CD4-positive, CD25-positive, alpha-beta regulatory T cell (primary cell): ENCODE data around the gene MAGEA8. TPM values are rescaled to one million over a fixed set of nuclear protein-coding genes. Genes with fewer than 3 reads are reported as not detected.
"Not testable (repeated sequence)": the region's sequence is repeated elsewhere in the genome, so short reads cannot be mapped to it uniquely, and the experiment has no call there.

Experiments used
- ATAC-seq, 2 donors: fragments of 150-1000 bp; cut with Tn5 transposase; one replicate each; pipeline ENCODE4 v1.10.0; 2021; ENCODE audit warnings: low read depth in 2 of 2, moderate number of reproducible peaks in 2 of 2, moderate library complexity in 1 of 2
- DNase-seq, 3 donors: peaks; one replicate each; pipeline versions ENCODE4 v3.0.0 to v3.0.0-alpha.2; 2012 to 2022; ENCODE audit warnings: mixed read lengths in 1 of 3
- H3K27ac ChIP-seq: one replicate; pipeline ENCODE4 v1.7.0; 2013; ENCODE audit warnings: mild to moderate bottlenecking, low read length; ENCODE audit not compliant: insufficient read depth, poor library complexity, severe bottlenecking
- H3K27me3 ChIP-seq: one replicate; pipeline ENCODE4 v1.7.0; 2013; ENCODE audit warnings: low read length; ENCODE audit not compliant: control insufficient read depth, insufficient read depth
- H3K36me3 ChIP-seq: one replicate; pipeline ENCODE4 v1.7.0; 2013; ENCODE audit warnings: mild to moderate bottlenecking, low read length, moderate library complexity; ENCODE audit not compliant: control insufficient read depth, insufficient read depth
- H3K4me1 ChIP-seq: 2 replicates; pipeline ENCODE4 v1.7.0; 2013; ENCODE audit warnings: mild to moderate bottlenecking, low read length; ENCODE audit not compliant: insufficient read depth, control insufficient read depth, poor library complexity, severe bottlenecking
- H3K4me3 ChIP-seq: one replicate; pipeline ENCODE4 v1.7.0; 2013; ENCODE audit warnings: low read depth, mild to moderate bottlenecking, low read length, moderate library complexity
- H3K9me3 ChIP-seq, 2 experiments: 1 replicate in 1 of 2; 2 replicates in 1 of 2; pipeline ENCODE4 v1.7.0; 2013; ENCODE audit warnings: low read length in 2 of 2, mild to moderate bottlenecking in 1 of 2, moderate library complexity in 1 of 2; ENCODE audit not compliant: control insufficient read depth in 2 of 2
- H3K27ac Mint-ChIP-seq, 3 donors: one replicate each; pipeline ENCODE4 v1.8.0; 2020 to 2022; ENCODE audit warnings: mild to moderate bottlenecking in 3 of 3, mixed read lengths in 3 of 3, moderate library complexity in 2 of 3
- H3K27me3 Mint-ChIP-seq: one replicate; pipeline ENCODE4 v1.8.0; 2022; ENCODE audit warnings: mild to moderate bottlenecking, mixed read lengths
- H3K36me3 Mint-ChIP-seq: one replicate; pipeline ENCODE4 v1.8.0; 2020; ENCODE audit warnings: mixed read lengths
- H3K4me1 Mint-ChIP-seq, 4 donors: one replicate each; pipeline ENCODE4 v1.8.0; 2020 to 2022; ENCODE audit warnings: mixed read lengths in 4 of 4, mild to moderate bottlenecking in 1 of 4
- H3K4me3 Mint-ChIP-seq, 4 donors: one replicate each; pipeline ENCODE4 v1.8.0; 2020 to 2022; ENCODE audit warnings: mild to moderate bottlenecking in 4 of 4, mixed read lengths in 4 of 4, moderate library complexity in 3 of 4
- H3K9me3 Mint-ChIP-seq, 7 donors: one replicate each; pipeline ENCODE4 v1.8.0; 2020 to 2022; ENCODE audit warnings: mixed read lengths in 7 of 7, mild to moderate bottlenecking in 3 of 7, moderate library complexity in 2 of 7
- polyA plus RNA-seq, 4 donors: library from polyadenylated mRNA; unstranded; fragments of 300-500 nt; fragmentation: Illumina TruSeq; gene quantifications; one replicate each; pipeline ENCODE4 v1.2.3, GENCODE V29; 2021
- total RNA-seq: library from RNA; stranded (reverse); gene quantifications from one replicate; pipeline ENCODE4 v1.2.3, GENCODE V29; 2022

The MAGEA8 gene
- total and polyA plus RNA-seq, 5 donors from 2014 or later = not detected

DNA sequence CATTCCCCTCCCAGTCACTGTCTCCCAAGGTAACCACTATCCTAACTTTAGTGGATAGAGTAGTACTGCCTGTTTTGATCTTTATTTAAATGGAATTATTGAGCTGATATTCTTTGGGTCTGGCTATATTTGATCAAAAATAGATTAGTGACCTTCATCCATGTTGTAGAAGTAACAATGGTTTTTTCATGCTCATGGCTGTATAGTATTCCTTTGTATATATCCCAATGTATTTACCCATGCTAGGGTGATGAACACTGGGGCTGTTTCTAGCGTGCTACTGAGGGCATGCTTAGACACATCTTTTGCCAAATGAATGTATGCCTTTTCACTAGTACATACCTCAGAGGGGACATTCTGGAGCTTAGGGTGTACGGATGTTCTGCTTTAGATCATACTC lies 10.1 kb upstream of the MAGEA8 start:
- H3K27me3 ChIP-seq = no peaks in the 10 kb centered on the region
- H3K4me1 Mint-ChIP-seq = no peaks in the 10 kb centered on the region
- H3K4me3 Mint-ChIP-seq = no peak overlapping the region

GRCh38 chrX:149871433-149871832 lies 9.6 kb upstream of the MAGEA8 start:
- Mint-ChIP-seq H3K4me1 (no peaks in the 10 kb centered on the region), H3K36me3 (no peaks in the 10 kb centered on the region), H3K27ac (no peak overlapping the region), H3K27me3 (peaks cover 8% of the 10 kb centered on the region), H3K4me3 (no peak overlapping the region), H3K9me3 (peaks cover 0 to 2% (median 0%) of the 10 kb centered on the region in 7 donors)
- ATAC-seq = no peak
- Histone ChIP-seq H3K27me3 (no peaks in the 10 kb centered on the region), H3K36me3 (no peaks in the 10 kb centered on the region), H3K9me3 (no peaks in the 10 kb centered on the region), H3K4me3 (no peak overlapping the region), H3K4me1 (no peaks in the 10 kb centered on the region), H3K27ac (no peak overlapping the region)
- DNase-seq = no peak

More for the DNA sequence above, 10.1 kb upstream of the MAGEA8 start:
- no peaks in the 10 kb centered on the region for H3K36me3 ChIP-seq
- Mint-ChIP-seq H3K27ac (no peak overlapping the region), H3K27me3 (peaks cover 2% of the 10 kb centered on the region), H3K36me3 (no peaks in the 10 kb centered on the region), H3K9me3 (peaks cover 0 to 2% (median 0%) of the 10 kb centered on the region in 7 donors)
- no peaks in the 10 kb centered on the region for H3K9me3 ChIP-seq
- no peak for ATAC-seq
- DNase-seq = no peak
- no peak overlapping the region for H3K4me3 ChIP-seq
- H3K27ac ChIP-seq = no peak overlapping the region
- no peaks in the 10 kb centered on the region for H3K4me1 ChIP-seq

DNA sequence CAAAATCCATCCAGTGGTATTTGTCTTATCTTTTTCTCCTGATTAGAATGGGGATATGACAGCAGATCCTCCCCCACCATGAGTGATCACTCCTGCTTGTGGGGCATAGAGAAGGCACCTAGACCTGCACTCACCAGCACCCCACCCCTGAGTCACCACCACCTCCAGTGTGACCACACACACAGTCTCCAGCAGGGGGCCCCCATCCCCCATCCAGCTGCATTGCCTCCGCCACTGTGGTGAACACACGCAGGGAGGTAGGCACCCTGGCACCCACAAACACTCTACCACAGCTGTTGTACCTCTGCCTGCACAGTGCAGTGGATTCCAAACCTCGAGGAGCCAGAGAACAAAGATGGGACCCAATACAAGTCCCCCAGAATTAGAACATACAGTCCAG lies 9.0 kb upstream of the MAGEA8 start:
- no peak overlapping the region for H3K4me3 ChIP-seq
- no peak overlapping the region for H3K27ac ChIP-seq
- H3K27me3 ChIP-seq = no peaks in the 10 kb centered on the region
- no peaks in the 10 kb centered on the region for H3K4me1 Mint-ChIP-seq
- H3K9me3 ChIP-seq = no peaks in the 10 kb centered on the region
- H3K27ac Mint-ChIP-seq = no peak overlapping the region
- H3K9me3 Mint-ChIP-seq = peaks cover 0 to 1% (median 0%) of the 10 kb centered on the region in 7 donors
- no peak overlapping the region for H3K4me3 Mint-ChIP-seq
- H3K36me3 Mint-ChIP-seq = no peaks in the 10 kb centered on the region
- no peaks in the 10 kb centered on the region for H3K36me3 ChIP-seq
- ATAC-seq = peak; percentile 64 to 67
- H3K27me3 Mint-ChIP-seq = peaks cover 8% of the 10 kb centered on the region
- H3K4me1 ChIP-seq = no peaks in the 10 kb centered on the region
- DNase-seq = peak; percentile 6 to 67 (median 35)

DNA sequence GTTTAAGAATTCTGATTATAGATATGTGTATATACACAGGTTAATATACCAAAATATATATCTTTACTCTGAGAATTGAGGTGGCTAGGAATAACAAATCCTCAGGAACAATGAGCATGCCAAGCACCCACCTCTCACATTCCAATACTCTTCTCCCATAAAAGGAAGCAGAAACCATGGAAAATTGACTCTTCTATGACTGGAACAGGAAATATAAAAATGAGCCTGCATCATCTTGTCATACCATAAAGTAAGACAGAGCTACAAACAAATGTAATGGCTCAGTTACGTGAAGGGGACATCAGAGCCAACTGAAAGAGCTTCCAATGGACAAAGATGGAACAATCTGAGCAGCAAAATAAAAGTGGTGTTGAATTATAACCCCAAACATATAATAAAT lies 3.8 kb upstream of the MAGEA8 start:
- Mint-ChIP-seq H3K27ac (no peak overlapping the region), H3K9me3 (peaks cover 0 to 1% (median 0%) of the 10 kb centered on the region in 7 donors), H3K4me3 (no peak overlapping the region), H3K4me1 (no peaks in the 10 kb centered on the region), H3K36me3 (no peaks in the 10 kb centered on the region), H3K27me3 (peaks cover 8% of the 10 kb centered on the region)
- ATAC-seq (no peak), DNase-seq (no peak)
- H3K9me3 ChIP-seq = no peaks in the 10 kb centered on the region
- no peaks in the 10 kb centered on the region for H3K36me3 ChIP-seq
- no peak overlapping the region for H3K27ac ChIP-seq
- H3K4me3 ChIP-seq = no peak overlapping the region
- H3K27me3 ChIP-seq = peaks cover 2% of the 10 kb centered on the region
- H3K4me1 ChIP-seq = no peaks in the 10 kb centered on the region

GRCh38 chrX:149877636-149878035 lies 3.3 kb upstream of the MAGEA8 start:
- Histone ChIP-seq H3K4me3 (no peak overlapping the region), H3K27me3 (peaks cover 2% of the 10 kb centered on the region), H3K4me1 (no peaks in the 10 kb centered on the region), H3K27ac (no peak overlapping the region), H3K36me3 (no peaks in the 10 kb centered on the region), H3K9me3 (no peaks in the 10 kb centered on the region)
- peaks cover 0 to 1% (median 0%) of the 10 kb centered on the region in 7 donors for H3K9me3 Mint-ChIP-seq
- H3K27ac Mint-ChIP-seq = no peak overlapping the region
- peaks cover 8% of the 10 kb centered on the region for H3K27me3 Mint-ChIP-seq
- no peak overlapping the region for H3K4me3 Mint-ChIP-seq
- DNase-seq (no peak), ATAC-seq (no peak)
- no peaks in the 10 kb centered on the region for H3K36me3 Mint-ChIP-seq
- no peaks in the 10 kb centered on the region for H3K4me1 Mint-ChIP-seq

- not testable (repeated sequence) for H3K27me3 Mint-ChIP-seq, H3K4me3 Mint-ChIP-seq, H3K36me3 ChIP-seq, H3K27ac ChIP-seq, H3K4me3 ChIP-seq, H3K4me1 ChIP-seq, H3K27ac Mint-ChIP-seq, H3K36me3 Mint-ChIP-seq, H3K27me3 ChIP-seq, H3K9me3 ChIP-seq, ATAC-seq, H3K9me3 Mint-ChIP-seq, H3K4me1 Mint-ChIP-seq, DNase-seq
Observed at GRCh38 chrX:149890828-149891227, 9.8 kb downstream of the MAGEA8 start.

DNA sequence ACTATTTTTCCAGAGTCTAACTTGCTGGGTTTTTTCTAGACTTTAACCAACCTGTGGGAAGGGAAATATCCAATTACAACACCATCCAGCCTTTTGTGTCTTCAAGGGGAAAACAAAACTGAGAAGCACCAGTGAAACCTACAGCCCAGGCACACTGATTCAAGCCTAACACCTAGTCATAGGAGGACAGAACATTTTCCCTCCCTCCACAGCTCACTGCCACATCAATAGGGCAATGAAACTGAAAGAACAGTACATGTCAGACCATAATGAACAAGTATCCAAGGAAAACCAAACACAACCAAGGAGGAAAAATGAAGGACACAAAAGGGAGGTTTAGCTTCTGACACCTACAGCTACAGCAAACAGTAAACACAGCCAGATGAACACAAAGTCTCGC lies 17.6 kb downstream of the MAGEA8 start:
- Mint-ChIP-seq H3K4me1 (peaks cover 0 to 2% (median 0%) of the 10 kb centered on the region in 4 donors), H3K36me3 (no peaks in the 10 kb centered on the region), H3K4me3 (no peak overlapping the region), H3K27ac (no peak overlapping the region), H3K9me3 (peaks cover 0 to 2% (median 0%) of the 10 kb centered on the region in 7 donors), H3K27me3 (peaks cover 26% of the 10 kb centered on the region)
- Histone ChIP-seq H3K27ac (no peak overlapping the region), H3K4me1 (no peaks in the 10 kb centered on the region), H3K9me3 (no peaks in the 10 kb centered on the region), H3K27me3 (peaks cover 4% of the 10 kb centered on the region), H3K36me3 (no peaks in the 10 kb centered on the region), H3K4me3 (no peak overlapping the region)
- no peak for ATAC-seq
- no peak for DNase-seq

- no peaks in the 10 kb centered on the region for H3K36me3 Mint-ChIP-seq
- Histone ChIP-seq H3K4me3 (no peak overlapping the region), H3K9me3 (no peaks in the 10 kb centered on the region), H3K27ac (no peak overlapping the region), H3K27me3 (peaks cover 4% of the 10 kb centered on the region), H3K4me1 (no peaks in the 10 kb centered on the region), H3K36me3 (no peaks in the 10 kb centered on the region)
- ATAC-seq = no peak
- peaks cover 16% of the 10 kb centered on the region for H3K27me3 Mint-ChIP-seq
- H3K4me3 Mint-ChIP-seq = no peak overlapping the region
- DNase-seq = peak in 1 of 3 donors; percentile 12
- H3K4me1 Mint-ChIP-seq = peaks cover 0 to 4% (median 0%) of the 10 kb centered on the region in 4 donors
- peak overlapping the region in 1 of 3 donors; percentile 11 for H3K27ac Mint-ChIP-seq
- peaks cover 0 to 2% (median 0%) of the 10 kb centered on the region in 7 donors for H3K9me3 Mint-ChIP-seq
Observed at GRCh38 chrX:149903889-149904748, 23.1 kb downstream of the MAGEA8 start.
